OCI-LY1 (cell line): ENCODE measurements around the gene TAF4.

Source experiments
- EZH2 ChIP-seq: fragments of 200-600 bp; sonication (generic), shearing (Covaris generic); IDR thresholded peaks from 2 replicates; pipeline ENCODE4 v1.8.0; 2017; ENCODE audit warnings: borderline replicate concordance, mixed run types, mild to moderate bottlenecking, antibody characterized with exemption, low read length, moderate library complexity, mixed read lengths
- TF ChIP-seq, protein P1 (sequence below): fragments of 200-600 bp; sonication (generic), shearing (Covaris generic); IDR thresholded peaks from 2 replicates; pipeline ENCODE4 v1.5.1; 2017; ENCODE audit warnings: mild to moderate bottlenecking, antibody characterized with exemption, low read length, moderate library complexity, mixed read lengths

DNA sequence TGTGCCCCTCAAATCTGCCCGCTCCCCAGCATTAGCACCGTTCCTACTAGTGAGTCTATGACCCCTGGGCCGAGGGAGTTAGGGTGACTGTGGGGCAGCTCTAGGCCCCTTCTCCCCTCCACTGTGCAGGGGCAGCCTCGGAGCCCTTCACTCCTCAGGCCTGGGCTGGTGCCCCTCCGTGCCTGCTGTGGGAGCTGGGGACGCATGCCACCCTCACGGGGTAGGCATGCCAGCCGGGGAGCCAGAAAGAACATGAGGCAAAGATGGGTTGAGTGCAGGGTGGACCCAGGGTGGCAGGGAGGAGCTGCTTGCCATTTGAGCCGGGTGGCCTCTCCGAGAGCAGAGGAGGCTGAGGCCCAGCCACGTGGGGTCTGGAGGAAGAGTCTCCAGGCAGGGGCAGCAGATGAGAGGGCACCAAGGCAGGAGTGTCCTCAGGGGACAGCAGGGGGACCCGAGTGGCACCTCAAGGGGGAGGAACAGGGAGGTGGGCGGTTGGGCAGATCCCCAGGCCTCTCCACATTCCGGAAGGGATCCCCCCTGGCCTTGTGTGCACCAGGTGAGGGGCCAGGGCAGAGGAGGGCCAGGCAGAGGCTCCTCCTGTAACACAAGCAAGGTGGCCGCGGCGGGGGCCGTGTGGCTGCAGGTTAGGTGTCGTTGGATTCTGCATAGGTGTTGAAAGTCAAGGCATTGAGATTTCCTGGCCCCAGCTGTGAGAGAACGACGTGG, 38.0 kb upstream of the TAF4 start:
- TF ChIP-seq, protein P1, sequence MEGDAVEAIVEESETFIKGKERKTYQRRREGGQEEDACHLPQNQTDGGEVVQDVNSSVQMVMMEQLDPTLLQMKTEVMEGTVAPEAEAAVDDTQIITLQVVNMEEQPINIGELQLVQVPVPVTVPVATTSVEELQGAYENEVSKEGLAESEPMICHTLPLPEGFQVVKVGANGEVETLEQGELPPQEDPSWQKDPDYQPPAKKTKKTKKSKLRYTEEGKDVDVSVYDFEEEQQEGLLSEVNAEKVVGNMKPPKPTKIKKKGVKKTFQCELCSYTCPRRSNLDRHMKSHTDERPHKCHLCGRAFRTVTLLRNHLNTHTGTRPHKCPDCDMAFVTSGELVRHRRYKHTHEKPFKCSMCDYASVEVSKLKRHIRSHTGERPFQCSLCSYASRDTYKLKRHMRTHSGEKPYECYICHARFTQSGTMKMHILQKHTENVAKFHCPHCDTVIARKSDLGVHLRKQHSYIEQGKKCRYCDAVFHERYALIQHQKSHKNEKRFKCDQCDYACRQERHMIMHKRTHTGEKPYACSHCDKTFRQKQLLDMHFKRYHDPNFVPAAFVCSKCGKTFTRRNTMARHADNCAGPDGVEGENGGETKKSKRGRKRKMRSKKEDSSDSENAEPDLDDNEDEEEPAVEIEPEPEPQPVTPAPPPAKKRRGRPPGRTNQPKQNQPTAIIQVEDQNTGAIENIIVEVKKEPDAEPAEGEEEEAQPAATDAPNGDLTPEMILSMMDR, result no peak
- no peak for TF ChIP-seq EZH2
